HepG2 (cell line): ENCODE results near the gene RCC1. TPM values are rescaled to one million over a fixed set of nuclear protein-coding genes. Genes with fewer than 3 reads are reported as not detected.
"Not testable (repeated sequence)": the region's sequence is repeated elsewhere in the genome, so short reads cannot be mapped to it uniquely, and the experiment has no call there.

Source experiments
- ATAC-seq: fragments of 200-7000 bp; cut with Tn5 transposase; 3 replicates; pipeline ENCODE4 v1.9.1; 2020; ENCODE audit warnings: mild to moderate bottlenecking, moderate library complexity
- BruUV-seq: library from RNA; stranded (reverse); fragments of 400-500 nt; replicated peaks from 2 replicates; lab custom pipeline; 2021; lab: Mats Ljungman, UMichigan
- CTCF ChIA-PET: fragments of 300-600 bp; formaldehyde crosslinking; extraction: SDS; loops from one replicate; lab custom pipeline; 2021; ENCODE audit warnings: low total read pairs, inconsistent platforms, low intra/inter-chr PET ratio; lab: Yijun Ruan, JAX
- POLR2A ChIA-PET: fragments of 350-600 bp; sonication (Branson Sonifier 250); formaldehyde crosslinking; loops from one replicate; lab custom pipeline; 2020; ENCODE audit warnings: antibody characterized with exemption, inconsistent platforms; lab: Yijun Ruan, JAX
- DNase-seq: peaks from one replicate; pipeline ENCODE4 v3.0.0-alpha.2; 2015; ENCODE audit warnings: low spot score
- FAIRE-seq: peaks from 3 replicates; lab custom pipeline; 2011; peaks lifted over from hg19 to GRCh38; lab: Jason Lieb, UNC
- H2AFZ ChIP-seq: one replicate; pipeline ENCODE4 v1.6.1; 2011; ENCODE audit warnings: low read length, inconsistent platforms
- H3K27ac ChIP-seq: fragments of 300-600 bp; 3 replicates; pipeline ENCODE4 v1.8.0; 2011; ENCODE audit warnings: mixed run types, mild to moderate bottlenecking, mixed read lengths, low read length, inconsistent platforms; ENCODE audit not compliant: insufficient read depth; ENCODE audit errors: extremely low read length
- H3K27me3 ChIP-seq, 2 experiments: fragments of 200-600 bp in 1 of 2; 2 replicates in 1 of 2; 3 replicates in 1 of 2; pipeline versions ENCODE4 v1.6.0 to v1.8.0; 2011; ENCODE audit warnings: low read length in 2 of 2, mild to moderate bottlenecking in 2 of 2, moderate library complexity in 2 of 2, inconsistent platforms in 1 of 2; ENCODE audit not compliant: insufficient read depth in 2 of 2, control insufficient read depth in 1 of 2
- H3K36me3 ChIP-seq, 2 experiments: fragments of 200-600 bp in 1 of 2; replicated peaks in 1 of 2; 2 replicates in 1 of 2; 3 replicates in 1 of 2; pipeline versions ENCODE4 v1.5.1 to v1.8.0; 2011; ENCODE audit warnings: low read length in 2 of 2, inconsistent platforms in 1 of 2; ENCODE audit not compliant: insufficient read depth in 2 of 2, control insufficient read depth in 1 of 2
- H3K4me1 ChIP-seq: 2 replicates; pipeline ENCODE4 v1.5.1; 2012; ENCODE audit warnings: low read length, inconsistent platforms; ENCODE audit not compliant: insufficient read depth
- H3K4me2 ChIP-seq: 2 replicates; pipeline ENCODE4 v1.6.0; 2011; ENCODE audit warnings: low read depth, low read length, inconsistent platforms
- H3K4me3 ChIP-seq, 3 experiments: fragments of 200-600 bp in 1 of 3; sonication (generic), shearing (Covaris generic) in 1 of 3; replicated peaks in 1 of 3; 2 replicates each; pipeline ENCODE4 v1.5.1; 2011 to 2016; ENCODE audit warnings: low read length in 3 of 3, inconsistent platforms in 2 of 3, low read depth in 2 of 3, mild to moderate bottlenecking in 2 of 3, control low read depth in 1 of 3, mixed read lengths in 1 of 3; ENCODE audit not compliant: insufficient read depth in 1 of 3
- H3K79me2 ChIP-seq: one replicate; pipeline ENCODE4 v1.6.1; 2011; ENCODE audit warnings: low read length, inconsistent platforms; ENCODE audit not compliant: insufficient read depth
- H3K9ac ChIP-seq: 2 replicates; pipeline ENCODE4 v1.6.0; 2011; ENCODE audit warnings: mild to moderate bottlenecking, low read depth, low read length, inconsistent platforms; ENCODE audit not compliant: insufficient read depth
- H3K9me3 ChIP-seq: 2 replicates; pipeline ENCODE4 v1.5.1; 2012; ENCODE audit warnings: mild to moderate bottlenecking, low read length
- H4K20me1 ChIP-seq: 2 replicates; pipeline ENCODE4 v1.6.0; 2011; ENCODE audit warnings: inconsistent platforms, mild to moderate bottlenecking, low read length, moderate library complexity; ENCODE audit not compliant: insufficient read depth
- CENPT ChIP-seq: sonication (generic); formaldehyde crosslinking; IDR thresholded peaks from 2 replicates; pipeline ENCODE4 v1.8.0; 2022; ENCODE audit warnings: low read depth, mild to moderate bottlenecking, moderate library complexity, missing genetic modification reagents
- HDAC1 ChIP-seq: sonication (generic); formaldehyde crosslinking; IDR thresholded peaks from 2 replicates; pipeline ENCODE4 v1.5.1; 2020; ENCODE audit warnings: mild to moderate bottlenecking, missing genetic modification reagents
- MED8 ChIP-seq: sonication (generic); formaldehyde crosslinking; IDR thresholded peaks from 2 replicates; pipeline ENCODE4 v1.8.1; 2023; ENCODE audit warnings: mild to moderate bottlenecking, missing genetic modification reagents; ENCODE audit not compliant: insufficient replicate concordance
- YEATS2 ChIP-seq: sonication (generic); formaldehyde crosslinking; IDR thresholded peaks from 2 replicates; pipeline ENCODE4 v1.4.0; 2020; ENCODE audit warnings: missing genetic modification reagents, borderline replicate concordance
- ZBTB42 ChIP-seq: sonication (generic); formaldehyde crosslinking; IDR thresholded peaks from 2 replicates; pipeline ENCODE4 v1.5.0; 2020; ENCODE audit warnings: mild to moderate bottlenecking, missing genetic modification reagents
- ZBTB44 ChIP-seq: sonication (generic); formaldehyde crosslinking; IDR thresholded peaks from 2 replicates; pipeline ENCODE4 v1.4.0; 2020; ENCODE audit warnings: missing genetic modification reagents
- ZNF501 ChIP-seq: sonication (generic); formaldehyde crosslinking; IDR thresholded peaks from 2 replicates; pipeline ENCODE4 v1.5.1; 2020; ENCODE audit warnings: mild to moderate bottlenecking, moderate library complexity, missing genetic modification reagents
- WGBS: methylation state at CpG from one replicate; pipeline ENCODE4 v1.1.6; 2017; ENCODE audit warnings: low lambda C conversion rate; 5-methylcytosine and 5-hydroxymethylcytosine counted together
- in situ Hi-C: cut with HindIII; loops from 2 replicates; pipeline ENCODE4 v1.10.0; 2017; ENCODE audit warnings: low pct_unique_long_range_greater_than_20kb; ENCODE audit not compliant: extremely low pct_ligation_motif_present
- intact Hi-C: fragments of 100-400 bp; cut with micrococcal nuclease; formaldehyde crosslinking; loops from one replicate; pipeline ENCODE4 v1.10.0; 2022; ENCODE audit not compliant: unreplicated experiment
- polyA plus RNA-seq, 8 experiments: library from polyadenylated mRNA; depleted of rRNA in 3 of 8; stranded (reverse) in 7 of 8; unstranded in 1 of 8; fragments of >200 nt; fragmentation: Illumina TruSeq in 4 of 8; extraction: Trizol in 4 of 8; gene quantifications; 2 replicates each; pipeline versions ENCODE4 v1.2.1 to v1.2.3, GENCODE V29; 2011 to 2016; ENCODE audit warnings: low read depth in 4 of 8, missing spikeins in 1 of 8, mixed read lengths in 1 of 8; ENCODE audit not compliant: insufficient read depth in 1 of 8
- total RNA-seq, 5 experiments: library from RNA; depleted of rRNA; stranded (reverse); fragments of >200 nt; fragmentation: Illumina TruSeq; extraction: Trizol; gene quantifications; 2 replicates each; pipeline ENCODE4 v1.2.3, GENCODE V29; 2016; ENCODE audit warnings: low read depth in 1 of 5

Gene RCC1
- total and polyA plus RNA-seq, 2 of the 13 experiments (the other 11 are each of a cell fraction or from before 2014, with no cell fraction given) = 47.2 to 80.8 TPM

GRCh38 chr1:28566931-28567330, 61.1 kb downstream of the RCC1 start (continued):
- no peak for TF ChIP-seq ZBTB42 (CRISPR knock-in tag)
- TF ChIP-seq CENPT = no peak
- TF ChIP-seq ZNF501 (CRISPR knock-in tag) = no peak
- TF ChIP-seq, all 625 proteins: peak for 0

GRCh38 chr1:28571911-28572310, 66.1 kb downstream of the RCC1 start:
- Histone ChIP-seq H3K79me2 (no peaks in the 10 kb centered on the region), H3K36me3 (peaks cover 9 to 29% of the 10 kb centered on the region in 2 experiments; a peak in 4 of 5 replicates), H2AFZ (no peak overlapping the region), H3K9me3 (no peaks in the 10 kb centered on the region), H3K4me3 (no peak overlapping the region), H3K9ac (no peak overlapping the region), H3K4me2 (no peak overlapping the region), H3K27ac (no peak overlapping the region), H4K20me1 (peaks cover 1% of the 10 kb centered on the region; the same call in 1 of the 2 replicates), H3K27me3 (no peaks in the 10 kb centered on the region), H3K4me1 (no peaks in the 10 kb centered on the region)
- intact Hi-C loops = no loop called here
- no peak for FAIRE-seq
- ChIA-PET POLR2A (interaction anchor here (0.8 to 2.2 kb wide), 3 partner anchors 10 to 18 kb away, joined by 3 to 16 read pairs (median 4); no protein-coding TSS in a partner anchor), CTCF (no interaction called here)
- TF ChIP-seq YEATS2 (CRISPR knock-in tag) = no peak
- no peak for TF ChIP-seq MED8 (CRISPR knock-in tag)
- no peak for TF ChIP-seq HDAC1 (CRISPR knock-in tag)
- no peak for TF ChIP-seq ZBTB44 (CRISPR knock-in tag)
- in situ Hi-C loops = no loop called here
- no TSS peak for BruUV-seq
- no peak for DNase-seq
- no peak for ATAC-seq
- 95% methylated on average over 4 of the region's 4 CpGs for WGBS

GRCh38 chr1:28572891-28573290, 67.0 kb downstream of the RCC1 start:
- ATAC-seq, H2AFZ ChIP-seq, H3K4me3 ChIP-seq, FAIRE-seq, H3K4me2 ChIP-seq, H3K9ac ChIP-seq, CTCF ChIA-PET, H3K27ac ChIP-seq, H3K4me1 ChIP-seq, H3K9me3 ChIP-seq, BruUV-seq, DNase-seq, H3K27me3 ChIP-seq, in situ Hi-C loops, H3K79me2 ChIP-seq, intact Hi-C loops: not testable (repeated sequence)
- Histone ChIP-seq H4K20me1 (peaks cover 11% of the 10 kb centered on the region), H3K36me3 (peaks cover 7 to 28% of the 10 kb centered on the region in 2 experiments)
- 92% methylated on average over 12 of the region's 12 CpGs for WGBS
- POLR2A ChIA-PET = interaction anchor here (1.1 to 2.2 kb wide), 3 partner anchors 9 to 19 kb away, joined by 3 to 16 read pairs (median 4); no protein-coding TSS in a partner anchor
